ENCODE measurements around the gene UNC5CL. TPM values are rescaled to one million over a fixed set of nuclear protein-coding genes. Genes with fewer than 3 reads are reported as not detected.
A peak's percentile ranks its signal among the peaks of the same experiment; 100 is the strongest.

The UNC5CL gene
- total RNA-seq, 1 donor from 2014 or later: 0.27 TPM

- no peak for TF ChIP-seq CTCF (IDR thresholded peaks at IDR 0.05; ENCODE audit: borderline replicate concordance)
- no peak overlapping the region for H3K4me3 ChIP-seq
- no peaks in the 10 kb centered on the region for H3K9me3 ChIP-seq (replicated peaks)
- peaks cover 31% of the 10 kb centered on the region for H3K4me1 ChIP-seq
- intact Hi-C loops (cut with micrococcal nuclease): no loop called here
- no peaks in the 10 kb centered on the region for H3K27me3 ChIP-seq (ENCODE audit: low read depth)
- H3K36me3 ChIP-seq: peaks cover 46% of the 10 kb centered on the region
- DNase-seq: no peak
- H3K27ac ChIP-seq (replicated peaks): no peak overlapping the region
Measured at GRCh38 chr6:41079080-41079479, 40.1 kb upstream of the UNC5CL start.

GRCh38 chr6:41078101-41078500, 39.1 kb upstream of the UNC5CL start:
- intact Hi-C loops (cut with micrococcal nuclease): no loop called here
- Histone ChIP-seq H3K4me1 (peaks cover 40% of the 10 kb centered on the region), H3K27me3 (ENCODE audit: low read depth) (no peaks in the 10 kb centered on the region), H3K9me3 (replicated peaks) (no peaks in the 10 kb centered on the region), H3K36me3 (peaks cover 36% of the 10 kb centered on the region), H3K27ac (replicated peaks) (no peak overlapping the region), H3K4me3 (no peak overlapping the region)
- no peak for TF ChIP-seq CTCF (IDR thresholded peaks at IDR 0.05; ENCODE audit: borderline replicate concordance)
- DNase-seq: no peak

GRCh38 chr6:41077536-41077935, 38.5 kb upstream of the UNC5CL start:
- TF ChIP-seq CTCF (IDR thresholded peaks at IDR 0.05; ENCODE audit: borderline replicate concordance): no peak
- intact Hi-C loops (cut with micrococcal nuclease): no loop called here
- no peak overlapping the region for H3K4me3 ChIP-seq
- no peaks in the 10 kb centered on the region for H3K27me3 ChIP-seq (ENCODE audit: low read depth)
- no peak overlapping the region for H3K27ac ChIP-seq (replicated peaks)
- peaks cover 41% of the 10 kb centered on the region for H3K4me1 ChIP-seq
- DNase-seq: no peak
- no peaks in the 10 kb centered on the region for H3K9me3 ChIP-seq (replicated peaks)
- peaks cover 31% of the 10 kb centered on the region for H3K36me3 ChIP-seq

GRCh38 chr6:41075651-41076626, 36.9 kb upstream of the UNC5CL start:
- no peak for DNase-seq

More at GRCh38 chr6:41075651-41076626, 36.9 kb upstream of the UNC5CL start:
- H3K27ac ChIP-seq (replicated peaks): peak overlapping the region; percentile 99
- peaks cover 48% of the 10 kb centered on the region for H3K4me1 ChIP-seq
- H3K27me3 ChIP-seq (ENCODE audit: low read depth): no peaks in the 10 kb centered on the region
- no peak for TF ChIP-seq CTCF (IDR thresholded peaks at IDR 0.05; ENCODE audit: borderline replicate concordance)
- no peaks in the 10 kb centered on the region for H3K9me3 ChIP-seq (replicated peaks)
- H3K36me3 ChIP-seq: peaks cover 23% of the 10 kb centered on the region
- intact Hi-C loops (cut with micrococcal nuclease): no loop called here
- H3K4me3 ChIP-seq: no peak overlapping the region
